ENCODE measurements around the gene UCK2.

UCK2 gene

DNA sequence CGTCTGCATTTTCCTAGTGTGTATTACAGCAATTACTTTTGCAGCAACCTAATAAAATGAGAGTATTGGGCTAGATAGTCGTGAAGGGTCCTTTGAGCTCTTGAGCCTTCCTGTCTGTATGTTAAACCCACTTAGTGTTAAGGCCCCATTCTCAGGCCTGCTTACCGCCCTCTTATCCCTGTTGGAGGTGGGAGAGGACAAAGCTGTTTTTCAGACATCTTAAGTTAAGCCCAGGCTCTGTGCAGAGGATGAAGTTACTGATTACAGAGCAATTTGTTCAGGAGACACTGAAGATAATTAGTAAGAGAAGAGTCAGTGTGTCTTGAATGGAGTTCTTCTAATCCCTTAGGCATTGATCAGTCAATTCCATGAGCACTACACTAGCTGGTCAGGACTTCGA lies 114.6 kb downstream of the UCK2 start:
- Histone ChIP-seq H3K27me3 (ENCODE audit: control insufficient read depth, insufficient read depth, low read length) (no peaks in the 10 kb centered on the region), H3K36me3 (ENCODE audit: control insufficient read depth, insufficient read depth, low read length) (no peaks in the 10 kb centered on the region), H3K9me3 (ENCODE audit: control insufficient read depth, low read length) (no peaks in the 10 kb centered on the region), H3K4me3 (ENCODE audit: low read length) (no peak overlapping the region), H3K4me1 (ENCODE audit: control insufficient read depth, insufficient read depth, low read length) (no peaks in the 10 kb centered on the region), H3K9ac (ENCODE audit: low read length) (no peak overlapping the region)

DNA sequence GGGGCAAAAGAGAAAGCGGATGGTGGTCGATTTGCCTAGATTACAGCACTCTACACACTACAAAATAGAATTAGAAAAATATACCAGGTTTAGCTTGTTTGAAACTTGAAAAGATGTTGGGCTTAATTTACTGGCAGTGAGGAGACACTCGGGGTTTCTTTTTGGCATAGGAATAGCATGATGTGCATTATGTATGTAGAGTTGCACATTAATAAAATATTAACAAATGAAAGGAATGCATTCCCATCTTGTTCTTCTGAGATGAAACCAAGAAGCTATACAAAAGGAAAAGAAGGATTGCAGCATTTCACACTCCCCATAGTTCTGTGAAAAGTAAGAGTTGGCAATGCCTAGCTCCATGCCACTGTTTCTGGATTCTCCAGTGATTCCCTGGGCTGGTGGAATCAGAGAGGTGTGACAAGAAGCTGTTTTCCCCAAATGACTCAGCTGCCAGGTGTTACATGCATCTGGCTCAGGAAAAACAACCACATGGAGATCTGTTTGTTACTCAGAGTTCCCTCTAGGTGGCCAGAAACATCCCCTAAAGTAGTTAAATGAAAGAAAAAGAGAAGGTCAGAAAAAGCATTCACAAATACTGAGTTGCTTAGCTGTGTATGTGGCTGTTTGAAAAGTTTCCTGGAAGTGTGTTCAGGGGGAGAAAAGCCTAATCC lies 115.6 kb downstream of the UCK2 start:
- Histone ChIP-seq H3K9ac (ENCODE audit: low read length) (no peak overlapping the region), H3K36me3 (ENCODE audit: control insufficient read depth, insufficient read depth, low read length) (no peaks in the 10 kb centered on the region), H3K4me3 (ENCODE audit: low read length) (no peak overlapping the region), H3K4me1 (ENCODE audit: control insufficient read depth, insufficient read depth, low read length) (no peaks in the 10 kb centered on the region), H3K9me3 (ENCODE audit: control insufficient read depth, low read length) (no peaks in the 10 kb centered on the region), H3K27me3 (ENCODE audit: control insufficient read depth, insufficient read depth, low read length) (no peaks in the 10 kb centered on the region)

DNA sequence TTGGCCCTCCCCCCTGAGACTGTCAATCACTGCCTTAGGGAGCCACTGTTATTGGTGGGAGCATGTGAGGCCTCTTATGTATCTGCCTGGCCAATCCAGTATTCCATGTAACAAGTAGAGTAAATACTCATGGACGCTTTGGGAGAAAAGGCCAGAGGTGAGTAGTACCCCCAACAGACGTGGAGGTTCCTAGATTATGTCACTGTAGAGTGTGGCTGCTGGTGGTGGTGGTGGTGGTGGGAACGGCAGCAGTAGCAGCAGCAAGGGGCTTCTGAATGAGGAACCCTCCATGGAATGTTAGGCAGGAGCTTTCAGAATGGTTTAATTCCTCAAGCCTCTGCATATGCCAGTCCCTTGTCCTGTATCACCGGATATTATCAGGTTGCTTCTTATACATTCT lies 118.5 kb downstream of the UCK2 start:
- H3K36me3 ChIP-seq (ENCODE audit: control insufficient read depth, insufficient read depth, low read length), result no peaks in the 10 kb centered on the region
- H3K9ac ChIP-seq (ENCODE audit: low read length), result no peak overlapping the region
- H3K4me3 ChIP-seq (ENCODE audit: low read length), result no peak overlapping the region
- H3K27me3 ChIP-seq (ENCODE audit: control insufficient read depth, insufficient read depth, low read length), result no peaks in the 10 kb centered on the region
- H3K9me3 ChIP-seq (ENCODE audit: control insufficient read depth, low read length), result no peaks in the 10 kb centered on the region
- H3K4me1 ChIP-seq (ENCODE audit: control insufficient read depth, insufficient read depth, low read length), result no peaks in the 10 kb centered on the region

DNA sequence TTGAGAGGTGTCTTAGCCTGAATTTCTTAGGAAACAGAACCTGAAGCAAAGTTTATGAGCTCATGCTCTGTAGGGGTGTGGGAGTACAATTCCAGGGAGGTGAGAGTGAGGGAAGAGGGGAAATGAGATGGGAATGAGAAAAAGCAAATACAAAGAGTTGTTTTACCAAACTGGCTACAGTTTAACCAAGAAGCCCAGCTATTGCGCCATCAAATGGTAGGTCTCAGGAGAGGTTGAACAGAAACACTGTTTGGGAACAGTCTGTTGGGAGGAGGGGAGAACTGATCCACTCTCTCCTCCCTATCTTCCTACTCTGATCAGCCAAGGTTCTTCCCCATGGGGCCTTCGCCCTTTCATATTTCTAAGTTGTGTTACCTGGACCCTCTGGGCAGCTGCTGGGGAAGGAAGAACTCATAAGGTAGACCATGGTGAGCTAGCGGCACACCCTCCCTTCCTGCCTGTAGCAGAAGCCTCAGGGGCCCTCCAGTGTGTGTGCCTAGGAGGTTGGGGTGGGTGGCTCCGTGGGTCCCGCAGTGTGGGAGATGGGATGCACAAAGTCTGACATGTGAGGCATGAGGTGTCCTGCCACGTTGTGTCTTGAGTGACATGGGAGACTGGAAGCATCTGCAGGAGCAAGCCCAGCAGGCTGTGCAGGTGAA lies 120.5 kb downstream of the UCK2 start:
- H3K9ac ChIP-seq (ENCODE audit: low read length), result no peak overlapping the region
- no peak overlapping the region for H3K4me3 ChIP-seq (ENCODE audit: low read length)
- no peaks in the 10 kb centered on the region for H3K36me3 ChIP-seq (ENCODE audit: control insufficient read depth, insufficient read depth, low read length)
- H3K4me1 ChIP-seq (ENCODE audit: control insufficient read depth, insufficient read depth, low read length), result no peaks in the 10 kb centered on the region
- no peaks in the 10 kb centered on the region for H3K9me3 ChIP-seq (ENCODE audit: control insufficient read depth, low read length)
- no peaks in the 10 kb centered on the region for H3K27me3 ChIP-seq (ENCODE audit: control insufficient read depth, insufficient read depth, low read length)

DNA sequence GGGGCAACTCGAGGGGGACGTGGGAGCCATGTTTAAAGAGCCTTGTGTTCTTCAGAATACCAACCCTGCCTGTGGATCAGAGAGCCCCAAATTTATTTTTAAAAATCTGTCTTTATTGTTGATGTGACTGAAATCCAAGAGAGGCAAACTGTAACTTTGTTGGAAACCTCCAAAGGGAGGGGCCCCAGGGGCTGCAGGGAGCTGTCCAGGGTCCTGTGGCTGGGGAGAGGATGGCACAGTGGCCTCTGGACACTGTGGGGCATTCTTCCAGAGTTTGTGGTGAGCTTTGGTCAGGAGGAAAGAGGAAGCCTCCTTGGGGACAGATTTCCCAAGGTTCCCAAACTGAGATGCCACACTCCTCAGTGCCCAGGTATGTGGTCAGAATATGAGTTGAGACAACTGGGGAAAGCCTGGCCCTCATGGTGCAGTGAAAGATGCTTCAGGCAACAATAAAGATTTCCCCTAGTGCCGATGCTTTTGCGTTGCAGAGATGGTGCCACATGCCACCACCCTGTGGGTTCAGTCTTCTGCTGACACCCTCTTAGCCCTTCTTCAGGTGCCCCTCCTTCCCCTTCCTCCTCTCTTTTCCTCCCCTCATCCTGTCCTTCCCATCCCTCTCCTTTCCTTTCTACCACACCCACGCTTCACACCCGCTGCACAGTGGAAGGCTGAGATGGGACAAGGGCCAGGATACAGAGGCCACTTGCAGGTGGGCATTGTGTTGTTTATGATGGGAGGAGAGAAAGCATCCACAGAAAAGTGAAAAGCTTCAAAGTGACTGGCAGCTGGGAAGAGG lies 122.1 kb downstream of the UCK2 start:
- Histone ChIP-seq H3K9me3 (ENCODE audit: control insufficient read depth, low read length) (no peaks in the 10 kb centered on the region), H3K9ac (ENCODE audit: low read length) (no peak overlapping the region)

DNA sequence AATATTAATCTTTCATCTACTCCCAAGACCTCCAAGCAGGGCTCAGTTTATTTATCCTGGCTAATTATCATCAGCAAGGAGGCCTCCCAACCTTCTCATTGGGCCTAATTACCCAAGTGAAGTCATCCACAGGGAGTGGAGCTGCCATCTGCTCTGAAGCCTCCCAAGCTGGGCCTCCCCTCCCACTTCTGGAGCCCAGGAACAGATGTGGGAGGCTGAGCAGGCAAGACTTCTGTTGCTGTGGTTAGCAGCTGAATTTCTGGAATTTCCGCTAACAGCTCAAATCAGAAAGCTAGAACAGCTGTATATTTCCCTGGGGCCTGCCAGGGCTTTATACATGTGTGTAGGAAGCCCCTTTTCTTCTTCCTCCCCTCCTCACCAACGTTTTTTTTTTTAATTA lies 127.5 kb downstream of the UCK2 start:
- H3K4me3 ChIP-seq (ENCODE audit: low read length), result no peak overlapping the region
- H3K4me1 ChIP-seq (ENCODE audit: control insufficient read depth, insufficient read depth, low read length), result no peaks in the 10 kb centered on the region
- no peak overlapping the region for H3K9ac ChIP-seq (ENCODE audit: low read length)
- H3K9me3 ChIP-seq (ENCODE audit: control insufficient read depth, low read length), result no peaks in the 10 kb centered on the region
- H3K27me3 ChIP-seq (ENCODE audit: control insufficient read depth, insufficient read depth, low read length), result no peaks in the 10 kb centered on the region
- no peaks in the 10 kb centered on the region for H3K36me3 ChIP-seq (ENCODE audit: control insufficient read depth, insufficient read depth, low read length)

More for the DNA sequence above, 122.1 kb downstream of the UCK2 start:
- Histone ChIP-seq H3K4me1 (ENCODE audit: control insufficient read depth, insufficient read depth, low read length) (no peaks in the 10 kb centered on the region), H3K27me3 (ENCODE audit: control insufficient read depth, insufficient read depth, low read length) (no peaks in the 10 kb centered on the region), H3K36me3 (ENCODE audit: control insufficient read depth, insufficient read depth, low read length) (no peaks in the 10 kb centered on the region), H3K4me3 (ENCODE audit: low read length) (no peak overlapping the region)

DNA sequence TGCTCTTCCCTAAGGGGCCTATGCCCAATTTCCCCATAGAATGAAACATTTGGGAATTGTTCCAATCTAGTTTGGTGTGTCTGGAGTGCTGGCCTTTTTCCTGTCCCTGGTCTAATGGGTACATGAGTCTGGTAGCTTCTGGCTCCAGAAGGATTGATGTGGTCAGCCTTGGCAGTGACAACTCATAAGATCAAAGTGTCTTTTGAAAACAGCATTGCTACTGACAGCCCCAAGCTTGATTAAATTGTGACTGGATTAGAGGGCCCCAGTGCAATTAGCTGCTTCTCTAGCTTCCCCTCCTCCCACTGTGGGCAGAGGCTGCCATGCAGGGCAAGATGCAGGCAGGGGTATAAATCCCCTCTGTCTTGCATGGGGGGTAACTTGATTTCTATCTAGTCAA lies 130.9 kb downstream of the UCK2 start:
- no peak overlapping the region for H3K4me3 ChIP-seq (ENCODE audit: low read length)
- no peak overlapping the region for H3K9ac ChIP-seq (ENCODE audit: low read length)
- no peaks in the 10 kb centered on the region for H3K27me3 ChIP-seq (ENCODE audit: control insufficient read depth, insufficient read depth, low read length)
- H3K36me3 ChIP-seq (ENCODE audit: control insufficient read depth, insufficient read depth, low read length), result no peaks in the 10 kb centered on the region
- no peaks in the 10 kb centered on the region for H3K4me1 ChIP-seq (ENCODE audit: control insufficient read depth, insufficient read depth, low read length)
- no peaks in the 10 kb centered on the region for H3K9me3 ChIP-seq (ENCODE audit: control insufficient read depth, low read length)

DNA sequence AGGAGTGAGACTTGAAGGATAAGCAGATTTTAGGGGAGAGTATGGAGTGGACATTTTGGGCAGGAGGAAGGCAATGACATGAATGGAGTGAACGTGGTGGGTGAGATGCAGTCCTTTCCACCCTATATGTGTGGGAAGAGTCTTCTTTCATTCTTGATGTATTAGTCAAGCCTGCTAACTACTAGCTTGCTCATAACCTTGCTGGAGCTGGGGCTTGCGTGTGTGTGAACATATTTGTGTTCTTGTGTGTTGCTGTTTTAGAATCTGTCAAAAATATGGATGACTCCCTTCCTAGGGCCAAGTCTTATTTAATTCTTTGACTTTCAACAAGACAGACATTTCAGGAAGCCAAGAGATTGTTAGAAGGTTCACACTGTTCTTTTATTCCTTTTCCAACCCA lies 132.7 kb downstream of the UCK2 start:
- Histone ChIP-seq H3K36me3 (ENCODE audit: control insufficient read depth, insufficient read depth, low read length) (no peaks in the 10 kb centered on the region), H3K9me3 (ENCODE audit: control insufficient read depth, low read length) (no peaks in the 10 kb centered on the region), H3K27me3 (ENCODE audit: control insufficient read depth, insufficient read depth, low read length) (no peaks in the 10 kb centered on the region), H3K4me1 (ENCODE audit: control insufficient read depth, insufficient read depth, low read length) (no peaks in the 10 kb centered on the region), H3K4me3 (ENCODE audit: low read length) (no peak overlapping the region), H3K9ac (ENCODE audit: low read length) (no peak overlapping the region)

DNA sequence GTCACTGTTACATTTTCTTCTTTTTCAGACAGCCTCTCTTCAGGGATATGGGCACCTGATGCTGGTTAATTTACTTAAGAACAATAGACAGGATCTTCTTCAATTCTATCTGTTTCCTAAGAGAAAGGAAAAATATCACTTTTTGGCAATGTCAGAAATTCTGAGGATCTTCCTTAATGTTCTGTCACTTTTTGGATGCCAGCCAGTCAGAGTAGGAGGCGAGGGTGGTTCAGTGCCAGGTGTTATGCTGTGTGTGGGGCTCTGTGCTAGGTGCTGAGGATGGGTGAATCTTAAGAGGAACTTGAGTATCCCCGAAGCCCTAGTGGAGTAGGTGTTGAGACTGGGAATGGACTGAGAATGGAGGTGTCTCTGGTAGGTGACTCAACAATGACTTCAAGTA lies 133.5 kb downstream of the UCK2 start:
- Histone ChIP-seq H3K4me1 (ENCODE audit: control insufficient read depth, insufficient read depth, low read length) (no peaks in the 10 kb centered on the region), H3K27me3 (ENCODE audit: control insufficient read depth, insufficient read depth, low read length) (no peaks in the 10 kb centered on the region), H3K9ac (ENCODE audit: low read length) (no peak overlapping the region), H3K4me3 (ENCODE audit: low read length) (no peak overlapping the region), H3K9me3 (ENCODE audit: control insufficient read depth, low read length) (no peaks in the 10 kb centered on the region), H3K36me3 (ENCODE audit: control insufficient read depth, insufficient read depth, low read length) (no peaks in the 10 kb centered on the region)

All from mucosa of stomach (tissue), 1 donor.